GM19324 (cell line): ENCODE results near the gene CFAP74.

Source experiments
- ATAC-seq: cut with Tn5 transposase; IDR thresholded peaks from one replicate; pipeline ENCODE4 v1.9.1; 2021; ENCODE audit warnings: mild to moderate bottlenecking, moderate library complexity; ENCODE audit not compliant: unreplicated experiment, low FRiP score

The CFAP74 gene

GRCh38 chr1:1957533-1957961 is 46.0 kb downstream of the CFAP74 start:
- ATAC-seq: no peak

- ATAC-seq: no peak
These were observed 46.7 kb downstream of the CFAP74 start for GRCh38 chr1:1956586-1957532.

- no peak for ATAC-seq
These were observed 47.5 kb downstream of the CFAP74 start for GRCh38 chr1:1956101-1956500.

GRCh38 chr1:1955621-1956094 is 47.9 kb downstream of the CFAP74 start:
- no peak for ATAC-seq

GRCh38 chr1:1954831-1955441 is 48.6 kb downstream of the CFAP74 start:
- no peak for ATAC-seq

- ATAC-seq: no peak
These were observed 49.6 kb downstream of the CFAP74 start for GRCh38 chr1:1954015-1954414.

GRCh38 chr1:1950940-1951339 is 52.6 kb downstream of the CFAP74 start:
- no peak for ATAC-seq

- ATAC-seq: no peak
These were observed 54.8 kb downstream of the CFAP74 start for GRCh38 chr1:1948783-1949182.

GRCh38 chr1:1947493-1947892 is 56.1 kb downstream of the CFAP74 start:
- no peak for ATAC-seq

- ATAC-seq: no peak
These were observed 57.0 kb downstream of the CFAP74 start for GRCh38 chr1:1946540-1946939.

GRCh38 chr1:1945782-1946393 is 57.7 kb downstream of the CFAP74 start:
- no peak for ATAC-seq

GRCh38 chr1:1943834-1944570 is 59.6 kb downstream of the CFAP74 start:
- ATAC-seq: no peak

GRCh38 chr1:1942753-1943656 is 60.6 kb downstream of the CFAP74 start:
- ATAC-seq: no peak

- no peak for ATAC-seq
These were observed 61.5 kb downstream of the CFAP74 start for GRCh38 chr1:1941868-1942752.

- ATAC-seq: no peak
These were observed 62.3 kb downstream of the CFAP74 start for GRCh38 chr1:1941211-1941841.

- no peak for ATAC-seq
These were observed 63.5 kb downstream of the CFAP74 start for GRCh38 chr1:1940123-1940425.

GRCh38 chr1:1939296-1940122 is 64.1 kb downstream of the CFAP74 start:
- no peak for ATAC-seq
